Activated T-cell treated with anti-CD3 and anti-CD28 coated beads, Interleukin-2, amount 50 U/mL, for 1 hour (primary cell): ENCODE measurements around the gene COG3.

Experiments used
- DNase-seq: peaks from one replicate; pipeline ENCODE4 v3.0.0-alpha.2; 2020

The COG3 gene

GRCh38 chr13:45548281-45548680, 83.5 kb downstream of the COG3 start:
- no peak for DNase-seq

GRCh38 chr13:45554604-45555109, 89.9 kb downstream of the COG3 start:
- no peak for DNase-seq

- DNase-seq = no peak
Observed at GRCh38 chr13:45564133-45564776, 99.5 kb downstream of the COG3 start.

- no peak for DNase-seq
Observed at GRCh38 chr13:45565331-45565730, 100.6 kb downstream of the COG3 start.

GRCh38 chr13:45575146-45575829, 110.5 kb downstream of the COG3 start:
- no peak for DNase-seq

GRCh38 chr13:45575830-45576180, 111.1 kb downstream of the COG3 start:
- DNase-seq = no peak

- no peak for DNase-seq
Observed at GRCh38 chr13:45576466-45576865, 111.7 kb downstream of the COG3 start.

- no peak for DNase-seq
Observed at GRCh38 chr13:45582408-45583076, 117.8 kb downstream of the COG3 start.

- no peak for DNase-seq
Observed at GRCh38 chr13:45584816-45585215, 120.1 kb downstream of the COG3 start.
